Myocyte (in vitro differentiated cells): ENCODE results near the gene SERINC5. TPM values are rescaled to one million over a fixed set of nuclear protein-coding genes. Genes with fewer than 3 reads are reported as not detected.
"Not testable (repeated sequence)": the region's sequence is repeated elsewhere in the genome, so short reads cannot be mapped to it uniquely, and the experiment has no call there.

Experiments
- DNase-seq: peaks from one replicate; pipeline ENCODE4 v3.0.0-alpha.2; 2012; ENCODE audit warnings: low read depth
- total RNA-seq: library from RNA; depleted of rRNA; stranded (reverse); fragments of >200 nt; gene quantifications from 2 replicates; pipeline ENCODE4 v1.2.3, GENCODE V29; 2014

SERINC5 gene
- total RNA-seq, 1 donor from 2014 or later, result 23.7 TPM

GRCh38 chr5:80139466-80139972, 116.3 kb downstream of the SERINC5 start:
- no peak for DNase-seq

GRCh38 chr5:80138486-80138885, 117.4 kb downstream of the SERINC5 start:
- no peak for DNase-seq

- not testable (repeated sequence) for DNase-seq
Observed at GRCh38 chr5:80136798-80137197, 119.0 kb downstream of the SERINC5 start.

GRCh38 chr5:80134876-80135275, 121.0 kb downstream of the SERINC5 start:
- no peak for DNase-seq

- no peak for DNase-seq
Observed at GRCh38 chr5:80129146-80129545, 126.7 kb downstream of the SERINC5 start.

- DNase-seq, result peak; percentile 76
Observed at GRCh38 chr5:80128141-80128540, 127.7 kb downstream of the SERINC5 start.

- DNase-seq, result peak; percentile 49
Observed at GRCh38 chr5:80127116-80127552, 128.7 kb downstream of the SERINC5 start.

GRCh38 chr5:80125962-80126480, 129.8 kb downstream of the SERINC5 start:
- peak; percentile 75 for DNase-seq

GRCh38 chr5:80125022-80125961, 130.6 kb downstream of the SERINC5 start:
- DNase-seq, result no peak

GRCh38 chr5:80124121-80124918, 131.5 kb downstream of the SERINC5 start:
- DNase-seq, result no peak

GRCh38 chr5:80122579-80122978, 133.3 kb downstream of the SERINC5 start:
- no peak for DNase-seq

GRCh38 chr5:80119372-80119771, 136.5 kb downstream of the SERINC5 start:
- DNase-seq, result no peak

- peak; percentile 35 for DNase-seq
Observed at GRCh38 chr5:80117446-80117845, 138.4 kb downstream of the SERINC5 start.

GRCh38 chr5:80116465-80116864, 139.4 kb downstream of the SERINC5 start:
- no peak for DNase-seq

- DNase-seq, result no peak
Observed at GRCh38 chr5:80116000-80116399, 139.8 kb downstream of the SERINC5 start.

GRCh38 chr5:80114860-80115259, 141.0 kb downstream of the SERINC5 start:
- DNase-seq, result no peak

- DNase-seq, result not testable (repeated sequence)
Observed at GRCh38 chr5:80111376-80111990, 144.4 kb downstream of the SERINC5 start.

- peak; percentile 77 for DNase-seq
Observed at GRCh38 chr5:80109646-80110478, 146.0 kb downstream of the SERINC5 start.

- DNase-seq, result no peak
Observed at GRCh38 chr5:80106916-80107315, 148.9 kb downstream of the SERINC5 start.
